ENCODE data around the gene TJP1.
"Not testable (repeated sequence)": the region's sequence is repeated elsewhere in the genome, so short reads cannot be mapped to it uniquely, and the experiment has no call there.

TJP1 gene

DNA sequence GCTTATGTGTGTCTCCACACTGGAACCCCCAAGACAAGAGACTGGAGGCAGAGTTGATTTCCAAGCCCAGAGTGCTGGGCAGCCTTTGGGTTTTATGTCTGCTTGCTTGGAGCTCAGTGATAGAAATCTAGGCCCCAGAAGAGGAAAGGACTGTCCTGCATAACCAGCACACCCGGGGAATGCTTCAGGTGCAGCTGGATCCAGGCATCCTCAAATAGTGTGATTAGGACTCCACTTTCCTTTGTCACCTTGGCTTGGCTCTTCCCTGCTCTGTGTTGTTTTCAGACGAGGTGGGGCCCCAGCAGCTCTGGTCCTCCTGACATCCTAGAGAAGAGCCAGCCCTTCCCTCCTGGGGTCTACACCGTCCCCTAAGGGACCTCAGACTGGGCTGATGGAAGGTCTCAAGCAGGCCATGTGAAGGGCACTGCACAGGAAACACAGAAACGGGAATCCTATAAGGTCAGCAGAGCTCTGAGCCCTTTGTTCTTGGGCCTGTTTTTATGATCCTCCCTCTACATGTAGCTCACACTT lies 143.7 kb downstream of the TJP1 start:
- no peak for DNase-seq

DNA sequence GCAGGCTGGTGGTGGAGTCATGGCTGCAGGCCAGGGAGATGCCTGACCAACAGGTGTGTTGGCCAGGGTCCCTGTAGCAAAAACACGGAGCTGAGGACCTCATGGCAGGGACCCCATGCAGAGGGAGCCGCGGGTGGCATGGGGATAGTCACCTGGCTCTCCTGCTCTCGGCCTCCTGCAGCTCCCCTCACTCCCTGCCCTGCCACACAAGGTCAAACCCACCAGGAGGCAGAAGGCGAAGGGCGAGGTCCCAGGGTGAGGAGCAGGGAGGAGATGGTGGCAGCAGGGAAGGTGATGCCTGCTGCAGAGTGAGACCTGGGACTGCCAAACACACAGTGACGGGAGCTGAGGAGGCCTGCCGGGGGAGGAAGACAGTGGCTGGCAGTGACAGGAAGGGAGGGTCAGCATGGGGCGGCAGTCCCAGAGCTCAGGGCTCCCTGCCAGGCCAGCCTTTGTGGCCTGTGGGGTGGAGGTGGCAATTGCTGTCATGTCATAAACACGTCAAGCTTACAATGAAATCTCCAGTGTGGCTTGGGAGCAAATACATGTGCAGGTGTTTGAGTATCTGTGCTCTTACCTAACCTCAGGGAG lies 144.3 kb downstream of the TJP1 start:
- DNase-seq = no peak

DNA sequence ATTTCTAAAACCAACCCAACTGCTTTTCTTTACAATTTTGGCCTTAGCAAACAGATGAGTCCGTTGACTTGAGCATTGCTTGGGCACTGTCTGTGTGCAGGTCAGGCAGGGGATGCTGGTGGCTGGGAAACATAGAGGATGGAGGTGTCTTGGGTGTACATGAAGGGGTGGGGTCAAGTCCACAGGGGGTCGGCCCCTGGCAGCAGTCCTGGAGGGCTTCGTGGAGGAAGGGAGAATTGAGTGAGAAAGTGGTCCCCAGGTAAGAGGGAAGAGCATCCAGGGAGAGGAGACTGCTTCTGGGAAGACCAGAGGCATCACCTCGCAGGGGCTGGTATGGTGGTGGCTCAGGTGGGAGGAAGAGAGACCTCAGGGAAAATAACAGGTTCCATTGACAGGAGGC lies 144.8 kb downstream of the TJP1 start:
- no peak for DNase-seq

DNA sequence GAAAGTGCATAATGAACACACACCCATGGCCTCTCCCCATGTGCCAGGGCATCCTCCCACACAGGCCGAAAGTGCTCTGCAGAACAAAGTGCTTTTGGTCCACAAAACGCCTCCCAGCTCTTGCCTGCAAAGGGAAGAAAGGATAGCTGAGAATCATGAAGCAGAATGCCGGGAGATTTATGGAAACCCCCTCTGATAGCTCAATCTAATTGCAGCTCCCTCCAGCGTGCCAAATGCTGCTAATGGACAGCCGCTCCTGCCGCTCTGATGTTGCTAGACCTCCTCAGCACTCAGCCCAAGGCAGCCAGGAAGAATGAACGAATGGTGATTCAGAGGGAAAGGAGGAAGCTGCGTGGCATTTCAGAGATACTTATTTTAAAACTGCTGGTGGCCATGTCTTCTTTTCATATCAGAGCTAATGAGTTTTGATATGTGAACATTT lies 145.3 kb downstream of the TJP1 start:
- no peak for DNase-seq

DNA sequence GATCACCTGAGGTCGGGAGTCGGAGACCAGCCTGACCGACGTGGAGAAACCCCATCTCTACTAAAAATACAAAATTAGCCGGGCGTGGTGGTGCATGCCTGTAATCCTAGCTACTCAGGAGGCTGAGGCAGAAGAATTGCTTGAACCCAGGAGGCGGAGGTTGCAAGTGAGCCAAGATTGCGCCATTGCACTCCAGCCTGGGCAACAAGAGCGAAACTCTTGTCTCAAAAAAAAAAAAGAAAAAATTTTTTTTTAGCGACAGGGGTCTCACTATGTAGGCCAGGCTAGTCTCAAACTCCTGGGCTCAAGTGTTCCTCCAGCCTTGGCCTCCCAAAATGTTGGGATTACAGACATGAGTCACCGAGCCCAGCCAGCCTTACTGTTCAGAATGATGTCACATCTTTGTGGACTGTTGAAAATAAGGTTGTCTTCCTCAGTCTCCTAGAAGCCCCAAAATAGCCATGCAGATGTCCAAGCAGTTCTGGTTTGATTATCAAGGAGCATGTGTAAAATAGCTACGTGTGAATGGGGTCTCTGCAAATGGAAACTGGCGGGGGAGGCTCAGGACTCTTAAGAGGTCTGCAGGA lies 145.8 kb downstream of the TJP1 start:
- DNase-seq = not testable (repeated sequence)

DNA sequence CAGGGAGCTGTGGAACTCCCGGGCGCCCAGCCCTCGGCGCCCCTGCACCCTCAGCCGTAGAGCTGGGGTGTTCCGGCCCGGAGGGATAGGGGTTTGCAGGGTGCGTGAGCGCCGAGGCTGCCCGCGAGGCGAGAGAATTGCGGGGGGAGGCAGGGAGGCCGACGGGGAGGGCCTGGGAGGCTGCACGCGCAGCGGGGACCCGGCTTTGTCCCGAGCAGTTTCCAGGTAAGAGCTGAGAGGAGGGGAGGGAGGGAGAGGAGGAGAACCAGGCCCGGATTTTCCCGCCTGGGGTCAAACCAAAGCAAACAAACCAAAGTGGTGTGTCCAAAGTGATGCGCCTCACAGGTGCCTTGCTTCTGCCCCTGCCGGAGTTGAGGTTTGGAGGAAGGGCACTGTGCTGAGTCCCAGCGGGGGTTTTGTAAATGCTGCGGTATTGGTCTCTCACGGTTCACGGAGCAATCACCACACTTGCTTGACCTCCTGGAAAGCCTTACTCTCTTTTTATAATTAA lies 146.4 kb downstream of the TJP1 start:
- DNase-seq = no peak

DNA sequence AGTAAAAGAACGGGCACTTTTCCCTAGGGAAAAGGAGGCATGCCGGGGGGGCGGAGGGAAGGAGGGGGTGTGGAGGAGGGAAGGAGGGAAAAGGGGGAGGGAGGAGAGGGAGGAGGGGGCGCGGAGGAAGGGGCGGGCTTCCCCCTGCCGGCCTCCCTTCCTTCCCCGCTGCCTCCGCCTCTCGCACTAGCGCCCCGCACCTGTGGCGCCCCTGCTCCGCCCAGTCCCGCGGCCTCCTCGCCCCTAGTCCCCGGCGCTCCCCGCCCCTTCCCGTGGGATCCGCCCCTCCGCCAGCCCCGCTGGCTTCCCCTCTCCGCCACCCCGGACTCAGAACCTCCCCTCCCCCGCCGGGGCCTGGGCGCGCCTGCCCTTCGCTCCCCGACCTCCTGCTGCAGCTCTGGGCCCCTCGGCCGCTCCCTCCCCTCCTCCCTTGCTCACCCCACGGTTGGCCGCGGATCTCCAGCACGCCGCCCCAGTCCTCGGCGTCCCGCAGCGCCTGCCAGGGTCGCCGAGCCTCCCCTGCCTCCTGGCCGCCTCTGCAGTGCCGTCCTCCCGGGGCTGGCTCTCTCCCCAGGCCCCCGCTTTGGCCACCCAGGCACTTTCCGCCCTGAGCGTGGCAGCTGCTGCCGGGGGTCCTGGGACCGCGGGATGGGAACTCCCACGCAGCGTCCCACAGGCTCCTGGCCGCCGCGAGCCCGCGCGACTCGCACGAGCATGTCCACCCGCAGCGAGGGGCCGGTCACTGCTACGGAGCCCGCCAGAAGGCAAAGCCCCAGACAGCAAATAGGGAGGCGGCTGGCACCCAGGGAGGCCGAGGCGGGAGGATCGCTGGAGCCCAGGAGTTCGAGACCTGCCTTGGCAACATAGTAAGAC lies 147.4 kb downstream of the TJP1 start:
- DNase-seq = no peak

DNA sequence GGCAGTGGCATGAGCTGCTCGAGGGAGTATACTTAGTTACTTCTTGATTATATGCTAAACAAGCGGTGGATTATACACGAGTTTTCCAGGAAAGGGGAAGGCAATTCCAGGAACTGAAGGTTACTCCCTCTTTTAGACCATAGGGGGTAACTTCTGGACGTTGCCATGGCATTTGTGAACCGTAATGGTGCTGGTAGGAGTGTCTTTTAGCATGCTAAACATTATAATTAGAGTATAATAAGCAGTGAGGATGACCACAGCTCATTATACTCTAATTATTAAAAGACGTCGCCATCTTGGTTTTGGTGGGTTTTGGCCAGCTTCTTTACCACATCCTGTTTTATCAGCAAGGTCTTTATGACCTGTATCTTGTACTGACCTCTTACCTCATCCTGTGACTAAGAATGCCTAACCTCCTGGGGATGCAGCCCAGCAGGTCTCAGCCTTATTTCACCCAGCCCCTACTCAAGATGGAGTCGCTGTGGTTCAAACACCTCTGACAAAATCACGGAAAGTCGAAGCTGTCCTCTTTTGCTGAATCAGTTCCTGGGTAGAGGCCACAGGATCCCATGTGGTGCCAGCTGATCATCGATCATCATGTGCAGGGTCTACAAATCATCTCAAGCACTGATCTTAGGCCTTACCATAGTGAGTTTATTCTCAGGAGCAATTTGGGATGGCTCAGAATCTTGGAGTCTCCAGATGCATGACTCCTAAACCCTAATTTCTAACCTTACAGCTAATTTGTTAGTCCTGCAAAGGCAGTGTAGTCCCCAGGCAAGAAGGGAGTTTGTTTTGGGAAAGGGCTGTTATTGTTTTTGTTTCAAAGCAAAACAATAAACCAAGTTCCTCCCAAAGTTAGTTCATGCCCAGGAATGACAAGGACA lies 149.1 kb downstream of the TJP1 start:
- DNase-seq = no peak

DNA sequence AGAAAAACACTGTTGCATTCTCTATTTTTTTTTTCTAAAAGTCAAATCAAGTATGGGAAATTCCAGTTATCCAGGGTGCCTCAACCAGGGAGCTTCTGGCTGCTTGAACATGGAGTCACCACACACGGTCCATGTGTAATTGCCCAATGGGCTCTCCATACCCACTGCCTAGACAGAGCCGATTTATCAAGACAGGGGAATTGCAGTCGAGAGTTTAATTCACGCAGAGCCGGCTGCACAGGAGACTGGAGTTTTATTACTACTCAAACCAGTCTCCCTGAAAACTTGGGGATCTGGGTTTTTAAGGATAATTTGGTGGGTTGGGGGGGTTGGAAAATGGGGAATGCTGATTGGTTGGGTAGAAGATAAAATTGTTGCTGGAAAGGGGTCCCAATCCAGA lies 149.8 kb downstream of the TJP1 start:
- no peak for DNase-seq

DNA sequence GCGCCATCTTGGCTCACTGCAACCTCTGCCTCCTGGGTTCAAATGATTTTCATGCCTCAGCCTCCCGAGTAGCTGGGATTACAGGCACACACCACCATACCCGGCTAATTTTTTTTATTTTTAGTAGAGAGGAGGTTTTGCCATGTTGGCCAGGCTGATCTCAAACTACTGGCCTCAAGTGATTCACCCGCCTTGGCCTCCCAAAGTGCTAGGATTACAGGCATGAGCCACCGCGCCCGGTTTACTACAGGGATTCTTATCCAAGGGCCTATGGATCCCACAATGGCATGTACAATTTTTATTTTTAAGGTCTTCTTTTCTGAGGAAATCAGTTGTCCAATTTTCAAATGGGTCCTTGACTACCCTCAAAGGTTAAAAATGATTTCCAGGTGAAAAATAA lies 150.2 kb downstream of the TJP1 start:
- DNase-seq = not testable (repeated sequence)

DNA sequence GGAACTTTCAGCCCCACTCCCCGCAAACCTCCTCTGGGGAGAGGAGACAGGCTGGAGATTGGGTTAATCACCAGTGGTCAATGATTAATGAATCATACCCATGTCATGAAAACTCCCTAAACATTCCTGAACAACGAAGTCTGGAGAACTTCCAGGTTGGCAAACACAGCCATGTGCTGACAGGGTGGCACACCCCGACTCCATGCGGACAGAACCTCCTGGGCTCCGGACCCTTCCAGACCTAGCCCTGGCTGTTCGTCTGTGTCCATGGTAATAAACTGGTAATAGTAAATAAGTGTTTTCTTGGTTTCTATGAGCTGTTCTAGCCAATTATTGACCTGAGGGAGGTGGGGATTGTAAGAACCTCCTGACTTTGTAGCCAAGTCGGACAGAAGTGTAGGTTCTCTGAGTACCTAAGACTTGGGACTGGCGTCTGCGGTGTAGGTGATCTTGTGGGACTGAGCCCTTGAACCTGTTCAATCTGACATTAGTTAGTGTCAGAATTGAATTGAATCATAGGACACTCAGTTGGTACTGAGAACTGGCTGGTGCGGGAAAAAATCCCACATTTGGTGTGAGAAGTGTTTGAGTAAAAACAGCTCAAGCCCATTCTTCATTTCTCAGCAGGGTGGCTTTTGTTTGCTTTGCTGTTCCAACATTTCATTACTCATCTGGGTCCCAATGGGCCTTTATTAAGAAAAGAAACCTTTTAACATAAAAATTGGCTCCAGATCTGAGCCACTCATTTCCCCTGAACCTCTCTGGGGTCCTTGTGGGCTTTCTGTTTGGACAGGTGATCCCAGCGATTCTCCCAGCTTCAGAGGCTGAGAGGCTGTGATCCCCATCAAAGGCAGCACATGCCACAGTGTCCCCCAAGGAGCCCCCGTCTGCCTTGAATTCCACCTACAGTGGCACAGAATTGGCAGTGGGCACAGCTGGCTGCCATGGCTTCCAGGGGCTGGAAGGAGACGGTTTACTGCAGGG lies 151.0 kb downstream of the TJP1 start:
- no peak for DNase-seq

DNA sequence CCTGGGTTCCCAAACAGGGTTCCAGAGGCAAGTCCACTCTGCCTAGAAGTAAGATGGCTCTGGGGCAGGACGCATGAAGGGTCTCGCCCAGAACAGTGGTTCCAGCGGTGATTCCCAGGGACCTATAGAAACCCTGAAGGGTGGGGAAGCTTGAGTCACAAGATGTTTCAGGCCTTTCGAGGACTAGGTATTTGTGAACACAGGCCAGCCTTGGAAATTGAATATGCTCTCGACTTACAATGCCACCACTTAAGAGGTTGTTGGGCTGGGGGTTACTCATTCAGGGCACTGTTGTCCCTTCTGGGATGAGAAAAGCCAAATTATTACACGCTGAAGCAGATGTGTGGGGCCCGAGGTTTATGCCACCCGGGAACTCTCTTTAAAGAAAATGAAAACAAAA lies 152.0 kb downstream of the TJP1 start:
- DNase-seq = no peak

DNA sequence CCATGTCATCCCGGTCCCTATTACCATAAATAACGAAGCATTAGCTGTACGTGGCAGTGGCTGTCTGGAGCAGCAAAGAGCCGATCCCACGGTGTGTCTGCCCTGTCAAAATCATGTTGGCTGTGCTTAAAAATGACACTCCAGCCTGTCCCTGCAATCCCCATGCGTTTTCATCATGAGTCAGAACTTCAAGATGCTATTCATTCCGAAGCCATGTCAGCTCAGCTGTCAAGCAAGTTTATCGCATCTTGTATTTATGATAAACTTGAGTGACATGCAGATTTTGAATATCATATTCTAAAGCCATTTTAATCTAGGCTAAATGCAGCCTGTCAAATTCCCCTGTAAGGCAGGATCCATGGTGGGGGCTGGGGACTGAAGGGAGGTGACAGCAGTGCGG lies 152.4 kb downstream of the TJP1 start:
- DNase-seq = no peak

DNA sequence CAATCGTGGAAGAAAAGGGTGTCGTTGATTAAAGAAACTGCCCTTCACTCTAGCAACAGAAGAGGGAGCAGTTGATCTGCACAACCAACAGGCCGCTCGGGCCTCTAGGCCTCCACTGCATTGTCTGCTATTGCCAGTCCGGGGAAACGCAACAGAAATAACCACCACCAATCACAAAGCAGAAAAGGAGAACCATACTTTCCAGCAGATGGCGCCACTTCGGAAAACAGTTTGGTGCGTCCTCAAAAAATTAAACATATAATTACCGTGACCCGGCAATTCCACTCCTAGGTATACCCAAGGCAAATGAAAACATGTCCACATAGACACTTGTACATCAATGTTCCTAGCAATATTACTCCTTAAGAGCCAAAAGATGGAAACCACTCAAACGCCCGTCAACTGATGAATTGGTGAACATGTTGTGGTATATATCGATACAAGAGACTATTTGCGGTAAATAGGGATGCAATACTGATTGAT lies 154.1 kb downstream of the TJP1 start:
- no peak for DNase-seq

DNA sequence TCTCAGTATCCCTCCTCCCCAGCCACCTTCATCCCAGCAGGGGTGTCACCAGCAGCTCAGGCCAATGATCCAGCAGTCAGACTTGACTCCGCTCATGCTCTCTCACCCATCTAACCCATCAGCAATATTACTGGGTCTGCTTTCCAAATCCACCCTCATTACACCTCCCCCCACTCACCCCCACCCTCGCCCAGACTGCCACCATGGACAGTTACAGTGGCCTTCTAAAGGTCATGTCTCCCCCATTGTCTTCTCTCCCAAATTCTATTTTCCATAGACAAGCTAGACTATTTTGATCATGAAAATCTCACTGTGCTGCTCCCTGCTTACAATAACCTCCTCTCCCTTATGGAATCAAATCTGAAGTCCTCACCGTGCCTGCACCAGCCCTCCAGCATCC lies 156.0 kb downstream of the TJP1 start:
- no peak for DNase-seq

DNA sequence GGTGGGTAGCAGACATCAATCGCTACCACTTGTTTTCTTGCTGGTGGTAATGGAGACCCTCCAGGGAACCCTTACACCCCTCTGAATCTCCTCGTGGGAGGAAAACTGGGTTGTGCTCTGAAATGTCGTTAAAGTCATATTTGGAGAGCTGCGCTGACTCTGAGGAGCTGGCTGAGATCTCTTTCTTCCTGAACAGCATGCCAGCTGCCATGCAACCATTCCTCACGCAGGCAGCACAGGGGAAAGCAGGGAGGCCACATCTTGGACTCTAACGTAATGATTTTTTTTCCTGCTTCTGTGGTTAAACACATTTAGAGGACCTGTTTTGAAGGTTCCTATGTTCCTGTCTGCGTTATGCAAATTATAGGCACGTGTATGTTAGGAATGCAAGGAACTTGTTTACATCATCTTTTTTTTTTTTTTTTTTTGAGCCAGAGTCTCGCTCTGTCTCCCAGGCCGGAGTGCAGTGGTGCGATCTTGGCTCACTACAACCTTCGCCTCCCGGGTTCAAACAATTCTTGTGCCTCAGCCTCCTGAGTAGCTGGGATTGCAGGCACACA lies 156.7 kb downstream of the TJP1 start:
- DNase-seq = no peak

DNA sequence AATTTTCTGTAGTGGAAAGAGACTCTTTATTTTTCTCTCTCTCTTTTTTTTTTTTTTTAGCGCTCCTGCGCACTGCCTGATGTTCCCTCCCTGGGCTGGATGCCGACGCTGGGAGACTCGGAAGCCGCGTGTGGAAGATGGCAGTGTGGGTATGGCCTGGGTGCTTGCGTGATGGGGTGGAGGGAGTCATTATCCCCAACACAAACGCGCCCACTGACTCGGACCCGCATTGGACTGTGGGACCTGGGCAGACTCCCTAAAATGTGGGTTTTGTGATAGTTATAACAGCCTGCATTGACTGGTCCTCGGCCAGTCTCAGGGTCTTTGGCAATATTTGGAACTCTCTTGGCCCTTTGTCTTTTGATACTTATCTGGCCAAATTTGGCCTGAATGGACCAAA lies 157.9 kb downstream of the TJP1 start:
- DNase-seq = no peak

DNA sequence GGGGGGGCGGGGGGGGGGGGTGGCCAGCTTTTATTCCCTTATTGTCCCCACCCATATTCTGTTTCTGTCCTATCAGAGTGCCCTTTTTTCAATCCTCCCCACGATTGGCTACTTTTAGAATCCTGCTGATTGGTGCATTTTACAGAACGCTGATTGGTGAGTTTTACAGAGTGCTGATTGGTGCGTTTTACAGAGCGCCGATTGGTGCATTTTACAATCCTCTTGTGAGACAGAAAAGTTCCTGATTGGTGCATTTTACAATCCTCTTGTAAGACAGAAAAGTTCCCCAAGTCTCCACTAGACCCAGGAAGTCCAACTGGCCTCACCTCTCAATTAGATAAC lies 164.8 kb downstream of the TJP1 start:
- DNase-seq = not testable (repeated sequence)

DNA sequence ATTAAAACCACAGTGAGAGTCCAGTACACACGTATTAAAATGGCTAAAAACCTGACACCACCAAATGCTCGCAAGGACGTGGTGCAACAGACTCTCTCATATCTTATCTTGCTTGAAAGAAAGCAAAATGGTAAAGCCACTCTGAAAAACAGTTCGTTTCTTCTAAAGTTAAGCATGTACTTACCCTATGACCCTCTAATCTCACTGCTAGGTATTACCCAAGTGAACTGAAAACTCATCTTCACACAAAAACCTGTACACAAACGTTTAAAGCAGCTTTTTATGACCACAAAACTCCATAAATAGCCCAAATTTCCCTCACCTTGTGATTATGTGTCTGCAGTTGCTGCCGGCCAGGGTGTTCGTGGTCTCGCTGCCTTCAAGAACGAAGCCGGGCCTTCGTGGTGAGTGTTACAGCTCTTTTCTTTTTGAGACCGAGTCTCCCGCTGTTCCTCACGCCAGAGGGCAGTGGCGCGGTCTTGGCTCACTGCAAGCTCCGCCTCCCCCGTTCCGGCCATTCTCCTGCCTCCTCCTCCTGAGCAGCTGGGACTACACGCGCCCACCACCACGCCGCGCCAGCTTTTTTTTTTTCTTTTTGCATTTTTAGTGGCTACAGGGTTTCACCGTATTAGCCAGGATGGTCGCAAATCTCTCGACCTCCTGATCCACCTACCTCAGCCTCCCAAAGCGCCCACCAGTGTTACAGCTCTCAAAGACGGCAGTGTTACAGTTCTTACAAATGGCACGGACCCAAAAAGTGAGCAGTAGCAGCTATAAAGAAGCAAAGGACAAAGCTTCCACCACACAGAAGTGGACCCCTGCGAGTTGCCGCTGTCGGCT lies 165.4 kb downstream of the TJP1 start:
- no peak for DNase-seq

DNA sequence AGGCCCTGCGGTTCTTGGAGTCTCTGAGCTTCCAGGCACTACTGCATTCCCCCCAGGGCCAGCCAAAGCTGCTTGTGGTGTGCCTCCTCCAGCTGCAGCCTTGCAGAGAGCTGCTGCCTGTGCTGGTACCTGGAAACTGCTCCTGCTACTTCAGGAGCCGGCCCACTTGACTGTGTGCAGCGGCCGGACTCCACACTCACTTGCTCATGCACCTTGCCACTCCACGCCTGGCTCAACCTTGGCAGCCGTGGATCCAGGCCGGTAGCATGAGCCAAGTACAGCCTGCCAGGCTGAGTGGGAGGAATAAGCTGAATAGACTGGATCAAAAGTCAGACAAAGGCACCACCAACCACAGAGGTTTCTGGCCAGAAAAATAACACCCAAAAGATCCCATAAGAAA lies 169.7 kb downstream of the TJP1 start:
- no peak for DNase-seq

Measured in CD4-positive, alpha-beta T cell treated with Interleukin-17A for 1 hour (primary cell).